Fibroblast of skin of abdomen (primary cell): Measurements from ENCODE around the gene ZSWIM5. TPM values are rescaled to one million over a fixed set of nuclear protein-coding genes. Genes with fewer than 3 reads are reported as not detected.
"Not testable (repeated sequence)": the region's sequence is repeated elsewhere in the genome, so short reads cannot be mapped to it uniquely, and the experiment has no call there.

Source experiments
- DNase-seq: peaks from one replicate; pipeline ENCODE4 v3.0.0-alpha.2; 2013
- polyA plus RNA-seq, 2 experiments: library from polyadenylated mRNA; unstranded; fragments of 120-200 nt; gene quantifications; one replicate each; pipeline ENCODE4 v1.2.1, GENCODE V29; 2013; ENCODE audit not compliant: insufficient read length in 2 of 2

ZSWIM5 gene
- 0.23 TPM for polyA plus RNA-seq (2013, experiment 1 of 2; ENCODE audit: insufficient read length)
- 0.10 TPM for polyA plus RNA-seq (2013, experiment 2 of 2; ENCODE audit: insufficient read length)

DNA sequence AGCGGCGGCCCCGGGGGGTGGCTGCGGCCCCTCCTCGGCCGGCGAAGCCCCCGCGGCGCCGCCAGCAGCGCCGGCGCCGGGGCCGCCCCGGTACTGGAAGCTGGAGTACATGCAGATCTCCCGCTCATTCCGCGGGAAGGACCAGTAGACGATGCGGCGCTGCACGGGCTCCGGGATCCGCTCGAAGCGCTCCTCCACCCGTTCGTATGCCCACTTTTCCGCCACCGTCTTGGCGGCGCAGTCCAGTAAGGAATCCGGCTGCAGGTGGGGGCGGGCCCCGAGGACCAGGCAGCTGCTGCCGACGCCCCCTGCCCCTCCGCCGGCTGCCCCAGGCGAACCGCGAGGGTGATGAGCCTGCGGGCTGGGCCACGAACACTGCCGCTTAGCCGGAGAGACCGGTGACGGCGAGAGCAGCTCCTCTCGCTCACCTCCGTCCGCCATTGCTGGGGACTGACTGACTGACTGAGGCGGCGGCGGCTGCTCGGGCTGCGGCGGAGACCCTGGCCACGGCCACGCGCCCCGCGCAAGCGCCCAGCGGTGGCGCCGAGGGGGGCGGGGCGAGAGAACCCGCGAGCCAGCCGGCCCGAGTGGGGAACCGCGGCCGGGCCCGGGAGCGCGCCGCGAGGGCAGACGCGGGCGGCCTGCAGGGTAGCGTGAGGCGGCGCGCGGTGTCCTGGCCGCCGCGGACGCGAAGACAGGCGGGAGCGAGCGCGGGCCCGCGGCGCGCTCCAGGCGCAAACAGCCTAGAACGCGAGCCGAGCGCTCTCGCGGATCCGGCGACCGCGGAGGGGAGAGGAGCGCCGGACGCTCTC is at the start of gene ZSWIM5:
Gene ZSWIM5 (minus strand): TSS at position 696 of the 812 bp plus-strand sequence. CDS start 255 bp downstream, at position 441.
- DNase-seq: peak; percentile 22

DNA sequence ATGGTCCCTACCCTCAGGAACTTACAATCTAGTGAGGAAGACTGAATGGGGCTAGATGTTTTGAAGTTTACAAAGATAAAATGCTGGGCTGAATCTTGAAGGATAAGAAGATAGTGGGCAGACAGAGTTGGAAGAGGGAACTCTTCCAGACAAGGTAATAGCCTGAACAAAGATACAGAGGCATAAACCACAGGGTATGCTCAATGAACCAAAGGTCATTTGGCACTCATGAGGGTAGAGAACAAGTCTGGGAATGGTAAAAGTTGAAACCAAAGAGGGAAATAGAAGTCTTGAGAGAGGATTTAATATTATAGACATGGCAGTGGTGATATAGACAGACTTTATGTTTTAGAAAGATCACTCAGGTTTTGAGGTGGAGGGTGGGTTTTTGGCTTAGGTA is 48.1 kb upstream of the ZSWIM5 start:
- no peak for DNase-seq

DNA sequence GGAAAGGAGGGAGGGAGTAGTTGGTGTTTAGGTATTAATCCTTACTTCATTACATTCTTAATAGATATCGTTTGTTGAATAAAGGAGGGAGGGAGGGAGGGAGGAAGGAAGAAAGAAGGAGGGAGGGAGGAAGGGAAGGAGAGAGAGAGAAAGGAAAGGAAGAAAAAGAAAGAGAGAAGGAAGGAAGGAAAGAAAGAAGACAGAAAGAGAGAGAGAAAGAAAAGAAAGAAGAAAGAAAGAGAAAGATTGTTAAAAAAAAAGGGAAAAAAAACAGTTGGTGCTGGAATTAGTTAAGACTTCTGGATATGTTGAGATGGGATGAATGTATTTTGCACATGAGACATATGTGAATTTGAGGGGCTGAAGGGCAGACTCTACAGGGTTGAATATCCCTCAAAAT is 44.1 kb upstream of the ZSWIM5 start:
- no peak for DNase-seq

- DNase-seq: not testable (repeated sequence)
Observed at GRCh38 chr1:45248004-45248403, 41.6 kb upstream of the ZSWIM5 start.

- DNase-seq: peak; percentile 34
Observed at GRCh38 chr1:45246760-45247159, 40.4 kb upstream of the ZSWIM5 start.

DNA sequence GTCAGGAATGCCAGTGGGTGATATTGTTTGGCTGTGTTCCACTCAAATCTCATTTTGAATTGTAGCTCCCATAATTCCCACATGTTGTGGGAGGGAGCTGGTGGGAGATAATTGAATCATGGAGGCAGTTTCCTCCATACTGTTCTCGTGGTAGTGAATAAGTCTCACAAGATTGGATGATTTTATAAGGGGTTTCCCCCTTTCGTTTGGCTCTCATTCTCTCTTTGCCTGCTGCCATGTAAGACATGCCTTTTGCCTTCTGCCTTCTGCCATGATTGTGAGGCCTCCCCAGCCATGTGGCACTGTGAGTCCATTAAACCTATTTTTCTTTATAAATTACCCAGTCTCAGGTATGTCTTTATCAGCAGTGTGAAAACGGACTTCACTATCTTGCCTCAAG is 40.0 kb upstream of the ZSWIM5 start:
- not testable (repeated sequence) for DNase-seq

GRCh38 chr1:45244660-45245059 is 38.3 kb upstream of the ZSWIM5 start:
- DNase-seq: no peak

DNA sequence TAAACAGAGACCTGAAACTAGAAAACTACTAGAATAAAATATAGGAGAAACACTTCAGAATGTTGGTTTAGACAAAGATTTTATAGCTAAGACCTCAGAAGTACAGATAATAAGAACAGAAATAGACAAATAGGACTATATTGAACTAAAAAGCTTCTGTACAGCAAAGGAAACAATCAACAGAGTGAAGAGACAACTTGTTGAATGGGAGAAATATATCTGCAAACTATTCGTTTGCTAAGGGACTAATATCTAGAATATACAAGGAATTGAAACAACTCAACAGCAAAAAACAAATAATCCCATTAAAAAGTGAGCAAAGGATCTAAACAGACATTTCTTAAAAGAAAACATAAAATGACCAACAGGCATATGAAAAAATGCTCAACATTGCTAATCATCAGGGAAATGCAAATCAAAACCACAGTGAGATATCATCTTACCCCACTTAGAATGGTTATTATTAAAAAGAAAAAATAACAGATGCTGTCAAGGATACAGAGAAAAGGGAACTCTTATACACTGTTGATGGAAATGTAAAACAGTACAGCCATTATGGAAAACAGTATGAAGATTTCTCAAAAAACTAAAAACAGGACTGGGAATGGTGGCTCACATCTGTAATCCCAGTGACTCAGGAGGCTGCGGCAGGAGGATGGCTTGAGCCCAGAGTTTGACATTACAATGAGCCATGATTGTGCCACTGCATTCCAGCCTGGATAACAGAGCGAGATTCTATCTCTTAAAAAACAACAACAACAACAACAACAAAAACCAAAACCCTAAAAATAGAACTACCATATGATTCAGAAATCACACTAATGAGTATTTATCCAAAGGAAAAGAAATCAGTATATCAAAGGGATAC is 37.3 kb upstream of the ZSWIM5 start:
- DNase-seq: no peak

DNA sequence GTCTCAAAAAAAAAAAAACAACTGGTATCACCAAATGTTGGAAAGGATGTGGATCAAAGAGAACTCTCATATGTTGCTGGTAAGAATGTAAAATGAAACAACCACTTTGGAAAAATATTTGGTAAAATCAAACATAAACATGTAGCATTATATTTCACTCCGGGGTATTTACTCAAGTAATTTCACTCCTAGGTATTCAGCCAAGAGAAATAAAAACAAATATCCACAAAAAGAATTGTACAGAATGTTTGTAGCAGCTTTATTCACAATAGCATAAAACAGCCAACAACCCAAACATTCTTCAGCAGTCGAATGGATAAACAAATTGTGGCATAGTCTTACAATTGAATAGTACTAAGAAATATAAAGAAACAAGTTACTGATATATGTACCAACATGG is 32.4 kb upstream of the ZSWIM5 start:
- DNase-seq: no peak

DNA sequence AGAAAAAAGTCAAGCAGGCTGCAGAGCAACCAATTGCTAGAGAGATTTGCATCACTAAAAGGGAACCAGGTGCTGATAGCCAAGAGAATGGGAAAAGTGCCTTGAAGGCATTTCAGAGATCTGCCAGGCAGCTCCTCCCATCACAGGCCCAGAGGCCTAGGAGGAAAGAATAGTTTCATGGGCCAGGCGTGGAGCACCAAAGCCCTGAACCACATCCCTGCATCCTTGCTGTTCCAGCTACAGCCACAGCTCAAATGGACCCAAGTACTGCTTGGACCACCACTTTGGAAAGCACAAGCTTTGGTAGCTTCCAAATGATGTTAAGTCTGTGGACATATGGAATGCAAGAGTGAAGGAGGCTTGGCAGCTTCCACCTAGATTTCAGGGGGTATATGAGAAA is 29.7 kb upstream of the ZSWIM5 start:
- no peak for DNase-seq

DNA sequence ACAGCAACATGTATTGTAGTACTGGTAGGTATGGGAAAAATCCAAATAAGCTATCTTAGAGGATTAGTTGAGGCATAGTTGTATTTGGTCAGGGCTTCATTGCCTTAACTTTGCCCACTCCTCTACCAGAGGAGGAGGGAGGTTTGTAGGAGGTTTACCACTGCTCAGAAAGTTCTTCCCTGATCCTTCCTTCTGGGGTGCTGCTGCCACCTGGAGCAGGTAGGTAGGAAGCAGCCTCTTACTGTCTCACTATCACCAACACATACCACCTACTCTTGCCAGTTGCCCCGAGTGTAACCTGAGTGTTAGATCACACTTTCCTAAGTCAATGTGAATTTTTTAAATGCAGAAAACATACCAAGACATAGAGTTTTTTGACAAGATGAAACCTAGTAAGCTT is 24.1 kb upstream of the ZSWIM5 start:
- DNase-seq: no peak

- no peak for DNase-seq
Observed at GRCh38 chr1:45225598-45225997, 19.2 kb upstream of the ZSWIM5 start.

- DNase-seq: not testable (repeated sequence)
Observed at GRCh38 chr1:45223710-45224109, 17.3 kb upstream of the ZSWIM5 start.

GRCh38 chr1:45221716-45222115 is 15.3 kb upstream of the ZSWIM5 start:
- DNase-seq: no peak

- DNase-seq: no peak
Observed at GRCh38 chr1:45216861-45217260, 10.5 kb upstream of the ZSWIM5 start.

DNA sequence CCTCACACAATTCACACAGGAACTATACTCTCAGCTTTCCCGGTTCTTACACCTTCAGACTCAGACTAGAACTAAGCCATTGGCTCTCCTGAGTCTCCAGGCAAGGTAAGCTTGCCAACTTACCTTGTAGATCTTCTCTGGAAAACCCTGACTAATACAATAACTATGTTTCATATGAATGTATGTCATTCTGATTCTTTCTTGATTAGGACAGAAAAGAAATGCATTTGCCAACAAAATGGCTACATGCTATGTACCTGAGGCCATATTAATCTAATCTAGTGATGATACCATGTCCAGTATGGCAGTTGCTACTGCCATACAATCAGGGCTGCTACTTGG is 9.8 kb upstream of the ZSWIM5 start:
- DNase-seq: no peak

- DNase-seq: no peak
Observed at GRCh38 chr1:45215485-45216199, 9.2 kb upstream of the ZSWIM5 start.

GRCh38 chr1:45213892-45214291 is 7.5 kb upstream of the ZSWIM5 start:
- no peak for DNase-seq

DNA sequence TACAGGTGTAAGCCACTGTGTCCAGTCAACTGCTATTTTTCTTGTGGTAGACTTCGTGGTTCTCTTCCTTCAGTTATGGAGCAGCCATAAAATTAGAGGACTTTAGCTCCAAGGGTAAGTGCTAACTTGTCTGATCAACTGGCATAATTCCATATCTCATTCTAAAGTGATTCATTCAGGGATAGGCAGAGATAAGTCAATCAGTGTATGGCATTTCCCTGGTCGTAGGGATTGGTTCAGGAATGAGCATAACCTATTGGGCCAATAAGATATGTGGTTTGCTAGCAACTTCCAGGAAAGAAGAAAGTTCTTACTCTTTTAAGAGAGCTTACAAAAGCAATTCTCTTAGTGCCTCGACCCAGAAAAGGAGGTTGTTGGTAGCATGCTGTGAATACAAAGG is 4.7 kb upstream of the ZSWIM5 start:
- no peak for DNase-seq

DNA sequence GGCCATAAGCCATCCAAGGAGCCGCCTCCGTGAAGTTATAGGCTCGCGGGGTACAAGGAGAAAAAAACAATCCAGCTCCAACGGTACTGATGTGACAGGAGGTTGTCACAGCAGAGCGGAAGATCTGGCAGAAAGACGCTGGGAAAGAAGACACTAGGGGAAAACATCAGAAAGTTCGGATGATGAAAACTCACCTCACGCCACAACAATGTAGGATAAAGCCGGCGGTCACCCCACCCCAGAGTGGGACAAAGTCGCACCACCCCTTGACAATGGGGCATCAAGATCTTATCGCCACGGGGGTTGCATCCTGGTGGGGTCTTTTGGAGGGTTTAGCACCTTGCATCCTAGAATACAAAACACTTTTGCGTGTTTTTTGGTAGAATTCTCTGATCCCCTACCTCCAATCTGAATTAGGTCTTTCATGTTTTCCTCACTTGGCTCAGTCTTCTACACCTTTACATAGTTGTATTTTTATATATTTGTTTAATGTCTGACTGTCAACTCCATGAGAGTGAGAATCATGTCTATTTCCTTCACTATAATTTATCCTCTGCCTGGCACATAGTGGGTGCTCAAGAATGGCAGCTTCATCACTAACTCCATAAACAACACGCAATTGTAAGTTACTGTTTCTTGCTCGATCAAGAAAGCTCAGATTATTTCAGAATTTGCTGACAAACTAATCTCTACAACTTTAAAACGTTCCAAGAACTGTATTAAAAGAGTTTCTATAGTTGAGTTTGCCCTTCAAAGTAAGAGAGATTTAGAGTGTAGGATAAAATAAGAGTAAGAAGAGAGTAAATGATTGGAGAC is 611 bp upstream of the ZSWIM5 start:
- DNase-seq: no peak

DNA sequence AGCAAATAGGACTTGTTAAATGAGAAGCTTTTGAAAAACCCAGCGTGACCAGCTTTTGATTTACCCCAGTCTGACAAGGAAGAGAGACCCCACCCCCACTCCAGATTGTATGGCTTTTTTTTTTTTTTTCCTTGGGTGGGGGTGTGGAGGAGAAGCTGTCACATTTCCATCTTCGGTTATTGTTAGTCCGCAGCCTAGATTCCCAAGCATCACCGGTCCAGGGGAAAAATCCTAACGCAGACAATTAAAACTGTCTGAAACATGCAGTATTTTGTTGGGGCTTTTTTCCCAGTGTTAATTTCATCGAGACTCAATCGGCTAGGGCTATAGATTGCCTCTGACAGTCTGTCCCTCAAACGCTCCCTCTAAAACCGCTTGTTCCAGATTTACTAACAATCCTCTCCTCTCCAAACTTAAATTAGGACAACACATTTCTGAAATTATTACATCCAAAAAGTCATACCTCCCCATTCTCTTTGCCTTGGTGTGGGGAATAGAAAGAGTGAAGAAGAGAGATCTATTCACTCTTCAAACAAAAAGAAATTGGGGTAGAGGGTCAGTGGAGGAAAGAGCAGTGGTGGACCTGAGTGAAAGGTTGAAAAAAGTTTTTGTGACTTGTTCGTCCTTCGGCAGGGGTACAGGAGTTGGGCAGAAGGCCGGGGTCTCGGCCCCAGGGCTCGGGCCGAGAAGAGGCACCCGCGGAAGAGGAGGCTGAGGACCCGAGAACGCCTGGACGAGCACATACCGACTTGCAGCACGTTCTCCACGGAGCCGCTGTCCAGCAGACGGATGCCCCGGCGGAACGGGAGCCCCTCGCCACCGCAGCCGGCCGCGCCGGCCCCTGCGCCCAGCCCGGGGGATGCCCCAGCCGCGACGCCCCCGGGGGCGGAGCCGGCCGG is 1.1 kb downstream of the ZSWIM5 start:
- peak; percentile 6 for DNase-seq
